Measurements from ENCODE around the gene GRIP2. TPM values are rescaled to one million over a fixed set of nuclear protein-coding genes. Genes with fewer than 3 reads are reported as not detected.

The GRIP2 gene
- total RNA-seq, 4 donors from 2014 or later: 0.45 to 0.92 (median 0.66) TPM

GRCh38 chr3:14536055-14536815, 3.9 kb downstream of the GRIP2 start:
- TF ChIP-seq EP300 (IDR thresholded peaks at IDR 0.05): no peak
- no peak for TF ChIP-seq POLR2A (IDR thresholded peaks at IDR 0.05; ENCODE audit: low read depth)
- TF ChIP-seq POLR2AphosphoS5 (IDR thresholded peaks at IDR 0.05): no peak
- no peak for TF ChIP-seq CTCF (IDR thresholded peaks at IDR 0.05)
- intact Hi-C loops (cut with DNase I): no loop called here
- Histone ChIP-seq H3K9me3 (no peaks in the 10 kb centered on the region), H3K36me3 (no peaks in the 10 kb centered on the region), H3K27me3 (peaks cover 0 to 32% (median 0%) of the 10 kb centered on the region in 4 donors), H3K27ac (replicated peaks in 1 of 4) (no peak overlapping the region), H3K4me1 (peaks cover 20 to 56% (median 23%) of the 10 kb centered on the region in 4 donors), H3K4me3 (no peak overlapping the region)
- WGBS: 90% methylated on average over 10 of the region's 10 CpGs
- no peak for DNase-seq (ENCODE audit: extremely low spot score)

- H3K36me3 ChIP-seq: no peaks in the 10 kb centered on the region
- no peaks in the 10 kb centered on the region for H3K9me3 ChIP-seq
- no peak for TF ChIP-seq POLR2A (IDR thresholded peaks at IDR 0.05; ENCODE audit: low read depth)
- no peak for TF ChIP-seq CTCF (IDR thresholded peaks at IDR 0.05)
- no peak for TF ChIP-seq POLR2AphosphoS5 (IDR thresholded peaks at IDR 0.05)
- no peak for TF ChIP-seq EP300 (IDR thresholded peaks at IDR 0.05)
- no peak overlapping the region for H3K4me3 ChIP-seq
- H3K27me3 ChIP-seq: peaks cover 0 to 27% (median 0%) of the 10 kb centered on the region in 4 donors
- DNase-seq (ENCODE audit: extremely low spot score): no peak
- intact Hi-C loops (cut with DNase I): no loop called here
- peaks cover 20 to 53% (median 23%) of the 10 kb centered on the region in 4 donors for H3K4me1 ChIP-seq
- no peak overlapping the region for H3K27ac ChIP-seq (replicated peaks in 1 of 4)
- 67% methylated on average over 5 of the region's 6 CpGs for WGBS
Measured at GRCh38 chr3:14535616-14536015, 4.5 kb downstream of the GRIP2 start.

GRCh38 chr3:14534516-14535191, 5.5 kb downstream of the GRIP2 start:
- Histone ChIP-seq H3K4me1 (peaks cover 20 to 49% (median 23%) of the 10 kb centered on the region in 4 donors), H3K9me3 (no peaks in the 10 kb centered on the region), H3K36me3 (no peaks in the 10 kb centered on the region), H3K27me3 (peaks cover 0 to 27% (median 0%) of the 10 kb centered on the region in 4 donors), H3K4me3 (no peak overlapping the region), H3K27ac (replicated peaks in 1 of 4) (no peak overlapping the region)
- no peak for TF ChIP-seq EP300 (IDR thresholded peaks at IDR 0.05)
- WGBS: 56% methylated on average over 20 of the region's 20 CpGs
- intact Hi-C loops (cut with DNase I): no loop called here
- no peak for DNase-seq (ENCODE audit: extremely low spot score)

- no peak for DNase-seq (ENCODE audit: extremely low spot score)
Measured at GRCh38 chr3:14533457-14533958, 6.6 kb downstream of the GRIP2 start.

GRCh38 chr3:14532691-14533456, 7.3 kb downstream of the GRIP2 start:
- Histone ChIP-seq H3K36me3 (no peaks in the 10 kb centered on the region), H3K27me3 (peaks cover 0 to 27% (median 0%) of the 10 kb centered on the region in 4 donors), H3K4me1 (peaks cover 15 to 41% (median 23%) of the 10 kb centered on the region in 4 donors), H3K9me3 (no peaks in the 10 kb centered on the region), H3K4me3 (no peak overlapping the region), H3K27ac (replicated peaks in 1 of 4) (no peak overlapping the region)
- intact Hi-C loops (cut with DNase I): no loop called here
- WGBS: 82% methylated on average over 10 of the region's 20 CpGs
- TF ChIP-seq EP300 (IDR thresholded peaks at IDR 0.05) (no peak), CTCF (IDR thresholded peaks at IDR 0.05) (no peak), POLR2AphosphoS5 (IDR thresholded peaks at IDR 0.05) (no peak), POLR2A (IDR thresholded peaks at IDR 0.05; ENCODE audit: low read depth) (no peak)
- no peak for DNase-seq (ENCODE audit: extremely low spot score)

More at GRCh38 chr3:14533457-14533958, 6.6 kb downstream of the GRIP2 start:
- no peak overlapping the region for H3K4me3 ChIP-seq
- peaks cover 0 to 27% (median 0%) of the 10 kb centered on the region in 4 donors for H3K27me3 ChIP-seq
- H3K4me1 ChIP-seq: peaks cover 17 to 44% (median 23%) of the 10 kb centered on the region in 4 donors
- H3K36me3 ChIP-seq: no peaks in the 10 kb centered on the region
- TF ChIP-seq EP300 (IDR thresholded peaks at IDR 0.05) (no peak), POLR2A (IDR thresholded peaks at IDR 0.05; ENCODE audit: low read depth) (no peak)
- 83% methylated on average over 5 of the region's 14 CpGs for WGBS
- H3K9me3 ChIP-seq: no peaks in the 10 kb centered on the region
- intact Hi-C loops (cut with DNase I): no loop called here
- H3K27ac ChIP-seq (replicated peaks in 1 of 4): no peak overlapping the region

Measured in esophagus muscularis mucosa (tissue), 4 donors.